OCI-LY1 (cell line): ENCODE measurements around the gene PDE2A.

Experiments
- CTCF ChIP-seq: fragments of 200-600 bp; sonication (generic), shearing (Covaris generic); IDR thresholded peaks from 2 replicates; pipeline ENCODE4 v1.5.1; 2017; ENCODE audit warnings: mild to moderate bottlenecking, antibody characterized with exemption, low read length, moderate library complexity, mixed read lengths
- EZH2 ChIP-seq: fragments of 200-600 bp; sonication (generic), shearing (Covaris generic); IDR thresholded peaks from 2 replicates; pipeline ENCODE4 v1.8.0; 2017; ENCODE audit warnings: borderline replicate concordance, mixed run types, mild to moderate bottlenecking, antibody characterized with exemption, low read length, moderate library complexity, mixed read lengths

GRCh38 chr11:72695354-72695753, 21.1 kb upstream of the PDE2A start:
- TF ChIP-seq CTCF (no peak), EZH2 (no peak)
